Mesenchymal stem cell (in vitro differentiated cells and primary cell): ENCODE results near the gene AIFM3.
"Not testable (repeated sequence)": the region's sequence is repeated elsewhere in the genome, so short reads cannot be mapped to it uniquely, and the experiment has no call there.

ENCODE experiments used
- DNase-seq: peaks from one replicate; pipeline ENCODE4 v3.0.0-alpha.2; 2013
- H2AFZ ChIP-seq: one replicate; pipeline ENCODE4 v1.6.1; 2013; ENCODE audit warnings: low read depth, mild to moderate bottlenecking, control low read depth, inconsistent platforms, low read length, moderate library complexity
- H2AK5ac ChIP-seq: 2 replicates; pipeline ENCODE4 v1.6.1; 2013; ENCODE audit warnings: low read length, moderate library complexity, mild to moderate bottlenecking, inconsistent platforms; ENCODE audit not compliant: severe bottlenecking
- H2BK120ac ChIP-seq: one replicate; pipeline ENCODE4 v1.6.1; 2013; ENCODE audit warnings: low read depth, mild to moderate bottlenecking, inconsistent platforms, low read length, moderate library complexity
- H2BK12ac ChIP-seq, 2 experiments: one replicate each; pipeline ENCODE4 v1.6.1; 2013; ENCODE audit warnings: inconsistent platforms in 2 of 2, low read length in 2 of 2, mild to moderate bottlenecking in 2 of 2, moderate library complexity in 2 of 2, control low read depth in 1 of 2
- H2BK15ac ChIP-seq: one replicate; pipeline ENCODE4 v1.6.1; 2013; ENCODE audit warnings: mild to moderate bottlenecking, low read depth, inconsistent platforms; ENCODE audit not compliant: poor library complexity, severe bottlenecking
- H2BK5ac ChIP-seq: 2 replicates; pipeline ENCODE4 v1.6.1; 2013; ENCODE audit warnings: low read depth, mild to moderate bottlenecking, low read length, control low read depth, inconsistent platforms; ENCODE audit not compliant: poor library complexity, severe bottlenecking
- H3K14ac ChIP-seq, 2 experiments: one replicate each; pipeline ENCODE4 v1.6.1; 2013; ENCODE audit warnings: inconsistent platforms in 2 of 2, low read length in 2 of 2, control low read depth in 1 of 2, mild to moderate bottlenecking in 1 of 2, moderate library complexity in 1 of 2
- H3K18ac ChIP-seq, 2 experiments: one replicate each; pipeline ENCODE4 v1.6.1; 2013; ENCODE audit warnings: inconsistent platforms in 2 of 2, low read length in 2 of 2, control low read depth in 1 of 2, low read depth in 1 of 2, mild to moderate bottlenecking in 1 of 2
- H3K23ac ChIP-seq, 2 experiments: one replicate each; pipeline ENCODE4 v1.6.1; 2013; ENCODE audit warnings: inconsistent platforms in 2 of 2, low read length in 2 of 2, mild to moderate bottlenecking in 2 of 2, moderate library complexity in 2 of 2, control low read depth in 1 of 2
- H3K27ac ChIP-seq: 2 replicates; pipeline ENCODE4 v1.5.1; 2013; ENCODE audit warnings: mild to moderate bottlenecking, moderate library complexity, low read length, control low read depth, inconsistent platforms; ENCODE audit not compliant: poor library complexity, severe bottlenecking
- H3K27me3 ChIP-seq, 2 experiments: 2 replicates each; pipeline versions ENCODE4 v1.6.1 to v1.7.0; 2013; ENCODE audit warnings: low read length in 2 of 2, mild to moderate bottlenecking in 2 of 2, moderate library complexity in 2 of 2, control low read depth in 1 of 2, inconsistent platforms in 1 of 2; ENCODE audit not compliant: control insufficient read depth in 1 of 2, insufficient read depth in 1 of 2
- H3K36me3 ChIP-seq, 2 experiments: 2 replicates each; pipeline versions ENCODE4 v1.6.1 to v1.7.0; 2013; ENCODE audit warnings: low read length in 2 of 2, control low read depth in 1 of 2, inconsistent platforms in 1 of 2, low read depth in 1 of 2, mild to moderate bottlenecking in 1 of 2; ENCODE audit not compliant: insufficient read depth in 2 of 2, control insufficient read depth in 1 of 2
- H3K4ac ChIP-seq, 2 experiments: one replicate each; pipeline ENCODE4 v1.6.1; 2013; ENCODE audit warnings: inconsistent platforms in 2 of 2, low read length in 2 of 2, mild to moderate bottlenecking in 2 of 2, moderate library complexity in 2 of 2, control low read depth in 1 of 2, low read depth in 1 of 2
- H3K4me1 ChIP-seq: 2 replicates; pipeline ENCODE4 v1.6.1; 2013; ENCODE audit warnings: low read depth, low read length, control low read depth; ENCODE audit not compliant: control insufficient read depth, insufficient read depth
- H3K4me2 ChIP-seq: 2 replicates; pipeline ENCODE4 v1.6.1; 2013; ENCODE audit warnings: low read length, mild to moderate bottlenecking, inconsistent platforms; ENCODE audit not compliant: poor library complexity, severe bottlenecking
- H3K4me3 ChIP-seq, 2 experiments: 2 replicates each; pipeline versions ENCODE4 v1.5.1 to v1.7.0; 2013; ENCODE audit warnings: low read length in 2 of 2, mild to moderate bottlenecking in 2 of 2, control low read depth in 1 of 2, low read depth in 1 of 2; ENCODE audit not compliant: insufficient read depth in 1 of 2
- H3K79me1 ChIP-seq: replicated peaks from 2 replicates; pipeline ENCODE4 v1.6.1; 2013; ENCODE audit warnings: mild to moderate bottlenecking, control low read depth, low read length, inconsistent platforms; ENCODE audit not compliant: poor library complexity, severe bottlenecking
- H3K9ac ChIP-seq: 2 replicates; pipeline ENCODE4 v1.7.0; 2013; ENCODE audit warnings: mild to moderate bottlenecking, low read length, moderate library complexity
- H3K9me3 ChIP-seq: 2 replicates; pipeline ENCODE4 v1.7.0; 2013; ENCODE audit warnings: mild to moderate bottlenecking, low read length; ENCODE audit not compliant: control insufficient read depth
- H4K8ac ChIP-seq: one replicate; pipeline ENCODE4 v1.6.1; 2013; ENCODE audit warnings: inconsistent platforms, mild to moderate bottlenecking, low read length, moderate library complexity
- H4K91ac ChIP-seq: one replicate; pipeline ENCODE4 v1.6.1; 2013; ENCODE audit warnings: mild to moderate bottlenecking, low read length, inconsistent platforms
- WGBS: methylation state at CpG from one replicate; pipeline ENCODE4 v1.1.7; 2013; ENCODE audit warnings: mixed read lengths; 5-methylcytosine and 5-hydroxymethylcytosine counted together

AIFM3 gene

GRCh38 chr22:20968281-20968977 lies 1.4 kb downstream of the AIFM3 start:
- Histone ChIP-seq H3K4me2 (no peak overlapping the region), H2BK15ac (no peak overlapping the region), H3K36me3 (no peaks in the 10 kb centered on the region), H2BK12ac (peak overlapping the region in 1 of 2 experiments; percentile 25), H4K91ac (no peak overlapping the region), H3K79me1 (no peaks in the 10 kb centered on the region), H3K4me3 (no peak overlapping the region), H2BK5ac (no peak overlapping the region), H3K18ac (no peak overlapping the region), H3K9me3 (no peaks in the 10 kb centered on the region), H4K8ac (no peak overlapping the region), H3K23ac (no peak overlapping the region), H3K14ac (no peak overlapping the region), H3K27ac (no peak overlapping the region), H3K9ac (no peak overlapping the region), H2AFZ (no peak overlapping the region), H3K4me1 (peaks cover 10% of the 10 kb centered on the region), H2AK5ac (no peak overlapping the region), H3K4ac (no peak overlapping the region), H2BK120ac (no peak overlapping the region), H3K27me3 (peaks cover 33 to 37% of the 10 kb centered on the region in 2 experiments)
- no peak for DNase-seq
- WGBS = 94% methylated on average over 6 of the region's 7 CpGs

DNA sequence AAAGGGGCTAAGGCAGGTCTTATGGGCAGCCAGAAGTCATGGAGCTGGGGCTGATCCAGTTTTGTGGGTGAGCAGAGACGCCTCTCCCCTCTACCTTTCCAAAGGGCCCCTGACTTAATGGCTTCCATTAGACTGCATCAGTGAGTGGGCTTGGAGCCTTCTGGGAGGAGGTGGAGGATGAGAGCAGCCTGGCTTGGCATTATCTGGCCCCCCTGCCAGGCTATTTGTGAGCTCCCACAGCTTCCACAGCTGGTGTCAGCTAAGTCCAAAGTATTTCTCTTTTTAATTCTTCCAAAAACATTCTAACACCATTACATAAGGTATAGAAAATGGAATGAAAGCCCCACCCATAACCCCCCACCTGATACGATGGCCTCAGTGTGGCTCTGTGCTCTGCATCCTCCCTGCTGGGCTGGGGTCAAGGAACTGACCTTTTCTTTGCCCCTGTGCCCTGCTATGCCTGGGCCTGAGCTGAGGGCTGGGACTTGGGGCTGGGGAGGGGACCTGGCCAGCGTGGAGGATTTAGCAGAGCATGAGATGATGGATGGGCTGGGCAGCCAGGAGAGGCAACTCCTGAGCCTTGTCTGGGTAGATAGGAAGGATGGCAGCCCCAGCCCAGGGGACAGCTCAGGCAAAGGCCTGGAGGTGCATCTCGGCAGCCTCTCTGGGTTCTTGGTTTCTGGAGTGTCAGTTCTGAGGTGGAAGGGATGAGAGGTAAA lies 4.0 kb downstream of the AIFM3 start:
- Histone ChIP-seq H3K14ac (no peak overlapping the region), H3K9ac (no peak overlapping the region), H3K4me3 (no peak overlapping the region), H3K4me2 (no peak overlapping the region), H3K79me1 (no peaks in the 10 kb centered on the region), H3K18ac (no peak overlapping the region), H2BK15ac (no peak overlapping the region), H3K4ac (no peak overlapping the region), H2BK5ac (no peak overlapping the region), H3K9me3 (no peaks in the 10 kb centered on the region), H2AK5ac (no peak overlapping the region), H3K27me3 (peaks cover 14 to 28% of the 10 kb centered on the region in 2 experiments), H4K8ac (no peak overlapping the region), H3K4me1 (peaks cover 6% of the 10 kb centered on the region), H3K36me3 (no peaks in the 10 kb centered on the region), H2AFZ (no peak overlapping the region), H2BK120ac (no peak overlapping the region), H4K91ac (no peak overlapping the region), H3K27ac (no peak overlapping the region), H3K23ac (no peak overlapping the region), H2BK12ac (no peak overlapping the region)
- no peak for DNase-seq
- WGBS = 40% methylated on average over 3 of the region's 4 CpGs

- H4K91ac ChIP-seq, H3K18ac ChIP-seq, H3K4me2 ChIP-seq, H2BK15ac ChIP-seq, H3K4me3 ChIP-seq, H2AFZ ChIP-seq, H2BK120ac ChIP-seq, H3K23ac ChIP-seq, H2BK5ac ChIP-seq, H3K79me1 ChIP-seq, H2AK5ac ChIP-seq, H2BK12ac ChIP-seq, H3K14ac ChIP-seq, H3K27ac ChIP-seq, H3K4me1 ChIP-seq, H3K36me3 ChIP-seq, H3K9ac ChIP-seq, H3K9me3 ChIP-seq, H4K8ac ChIP-seq, H3K4ac ChIP-seq: not testable (repeated sequence)
- H3K27me3 ChIP-seq = peaks cover 6 to 19% of the 10 kb centered on the region in 2 experiments
- WGBS = 93% methylated on average over 7 of the region's 11 CpGs
- DNase-seq = peak; percentile 21
Observed at GRCh38 chr22:20972014-20972694, 5.1 kb downstream of the AIFM3 start.

DNA sequence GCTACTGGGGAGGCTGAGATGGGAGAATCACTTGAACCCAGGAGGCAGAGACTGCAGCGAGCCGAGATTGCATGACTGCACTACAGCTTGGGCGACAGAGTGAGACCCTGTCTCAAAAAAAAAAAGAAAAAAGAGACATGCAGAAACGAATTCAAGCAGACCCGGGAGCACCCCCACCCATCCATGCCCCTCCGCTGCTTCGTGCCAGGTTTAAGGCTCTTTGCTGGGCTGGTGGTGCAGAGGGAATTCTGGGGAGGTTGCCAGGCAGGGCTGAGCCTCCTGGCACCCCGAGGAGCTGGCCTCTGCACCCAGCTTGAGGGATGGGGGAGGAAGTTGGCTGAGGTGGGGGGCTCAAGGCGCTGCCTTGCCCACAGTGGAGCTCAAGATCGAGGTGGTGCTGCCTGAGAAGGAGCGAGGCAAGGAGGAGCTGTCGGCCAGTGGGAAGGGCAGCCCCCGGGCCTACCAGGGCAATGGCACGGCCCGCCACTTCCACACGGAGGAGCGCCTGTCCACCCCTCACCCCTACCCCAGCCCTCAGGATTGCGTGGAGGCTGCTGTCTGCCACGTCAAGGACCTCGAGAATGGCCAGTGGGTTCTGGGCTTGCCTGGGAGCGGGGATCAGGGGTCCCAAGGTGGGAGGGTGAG lies 6.0 kb downstream of the AIFM3 start:
- Histone ChIP-seq H3K9ac (no peak overlapping the region), H3K4ac (no peak overlapping the region), H3K4me3 (no peak overlapping the region), H3K4me1 (peaks cover 6% of the 10 kb centered on the region), H3K27me3 (peaks cover 0 to 14% of the 10 kb centered on the region in 2 experiments), H3K9me3 (peaks cover under 1% of the 10 kb centered on the region), H4K8ac (no peak overlapping the region), H4K91ac (no peak overlapping the region), H2BK12ac (peak overlapping the region in 1 of 2 experiments; percentile 17), H3K23ac (no peak overlapping the region), H2BK120ac (no peak overlapping the region), H3K18ac (no peak overlapping the region), H3K36me3 (peaks cover 0 to 3% of the 10 kb centered on the region in 2 experiments), H2AFZ (no peak overlapping the region), H3K4me2 (no peak overlapping the region), H2BK5ac (no peak overlapping the region), H2BK15ac (no peak overlapping the region), H3K79me1 (no peaks in the 10 kb centered on the region), H3K27ac (no peak overlapping the region), H3K14ac (no peak overlapping the region), H2AK5ac (no peak overlapping the region)
- DNase-seq = no peak
- WGBS = 84% methylated on average over 17 of the region's 21 CpGs
